Suprapubic skin (tissue), 4 donors: ENCODE measurements around the gene PCCB. TPM values are rescaled to one million over a fixed set of nuclear protein-coding genes. Genes with fewer than 3 reads are reported as not detected.
"Not testable (repeated sequence)": the region's sequence is repeated elsewhere in the genome, so short reads cannot be mapped to it uniquely, and the experiment has no call there.

Source experiments
- DNase-seq, 2 donors: peaks; one replicate each; pipeline ENCODE4 v3.0.0-alpha.2; 2019; ENCODE audit warnings: low spot score in 2 of 2
- H3K27ac ChIP-seq: fragments of 200-600 bp; sonication (generic); one replicate; pipeline ENCODE4 v1.5.1; 2019
- H3K27me3 ChIP-seq: fragments of 200-600 bp; sonication (generic); one replicate; pipeline ENCODE4 v1.5.1; 2019
- H3K36me3 ChIP-seq: fragments of 200-600 bp; sonication (generic); one replicate; pipeline ENCODE4 v1.5.1; 2019
- H3K4me1 ChIP-seq: fragments of 200-600 bp; sonication (generic); one replicate; pipeline ENCODE4 v1.5.1; 2019
- H3K4me3 ChIP-seq: fragments of 200-600 bp; sonication (generic); one replicate; pipeline ENCODE4 v1.5.1; 2019; ENCODE audit warnings: mild to moderate bottlenecking
- H3K9me3 ChIP-seq: fragments of 200-600 bp; sonication (generic); one replicate; pipeline ENCODE4 v1.5.1; 2019
- CTCF ChIP-seq, 2 donors: fragments of 200-600 bp in 1 of 2; fragments of 450-650 bp in 1 of 2; sonication (generic) in 1 of 2; IDR thresholded peaks; one replicate each; pipeline ENCODE4 v1.5.1; 2016 to 2019; ENCODE audit warnings: antibody characterized with exemption in 2 of 2, mild to moderate bottlenecking in 1 of 2, moderate library complexity in 1 of 2
- EP300 ChIP-seq: sonication (generic); formaldehyde crosslinking; IDR thresholded peaks from one replicate; pipeline ENCODE4 v1.6.1; 2017; ENCODE audit warnings: antibody characterized with exemption
- POLR2A ChIP-seq, 2 donors: fragments of 450-650 bp; IDR thresholded peaks; one replicate each; pipeline ENCODE4 v1.6.1; 2017; ENCODE audit warnings: antibody characterized with exemption in 2 of 2, mild to moderate bottlenecking in 2 of 2, moderate library complexity in 2 of 2
- POLR2AphosphoS5 ChIP-seq, 3 donors: sonication (generic); formaldehyde crosslinking; IDR thresholded peaks; one replicate each; pipeline ENCODE4 v1.6.1; 2017; ENCODE audit warnings: antibody characterized with exemption in 3 of 3
- WGBS: methylation state at CpG from one replicate; pipeline ENCODE4 v1.1.5; 2018; 5-methylcytosine and 5-hydroxymethylcytosine counted together
- total RNA-seq, 4 donors: library from RNA; depleted of rRNA; stranded (reverse); fragments of >200 nt; gene quantifications; one replicate each; pipeline ENCODE4 v1.1.0, GENCODE V29; 2016

PCCB gene
- total RNA-seq, 4 donors from 2014 or later: 23.0 to 34.7 (median 28.6) TPM

DNA sequence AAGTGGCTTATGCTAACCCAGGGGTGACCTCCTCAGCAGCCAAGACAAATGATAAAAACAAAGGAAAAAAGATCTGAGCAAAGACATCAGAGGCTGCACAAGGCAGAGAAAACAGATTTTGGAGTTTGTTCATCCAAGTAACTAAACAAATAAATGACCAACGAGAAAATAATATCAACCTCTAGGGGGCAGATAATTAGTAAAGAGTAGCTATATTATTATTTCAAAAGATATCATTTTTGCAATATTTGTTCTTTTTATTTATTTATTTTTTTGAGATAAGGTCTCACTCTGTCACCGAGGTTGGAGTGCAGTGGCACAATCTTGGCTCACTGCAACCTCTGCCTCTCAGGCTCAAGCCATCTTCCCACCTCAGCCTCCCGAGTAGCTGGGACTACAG is 101.8 kb downstream of the PCCB start:
- H3K4me3 ChIP-seq: no peak overlapping the region
- peaks cover 41% of the 10 kb centered on the region for H3K36me3 ChIP-seq
- TF ChIP-seq EP300 (no peak), CTCF (IDR thresholded peaks at IDR 0.05) (no peak)
- H3K9me3 ChIP-seq: no peaks in the 10 kb centered on the region
- WGBS: 86% methylated on average over 3 of the region's 3 CpGs
- no peak for DNase-seq
- no peaks in the 10 kb centered on the region for H3K27me3 ChIP-seq
- H3K4me1 ChIP-seq: no peaks in the 10 kb centered on the region
- no peak overlapping the region for H3K27ac ChIP-seq

DNA sequence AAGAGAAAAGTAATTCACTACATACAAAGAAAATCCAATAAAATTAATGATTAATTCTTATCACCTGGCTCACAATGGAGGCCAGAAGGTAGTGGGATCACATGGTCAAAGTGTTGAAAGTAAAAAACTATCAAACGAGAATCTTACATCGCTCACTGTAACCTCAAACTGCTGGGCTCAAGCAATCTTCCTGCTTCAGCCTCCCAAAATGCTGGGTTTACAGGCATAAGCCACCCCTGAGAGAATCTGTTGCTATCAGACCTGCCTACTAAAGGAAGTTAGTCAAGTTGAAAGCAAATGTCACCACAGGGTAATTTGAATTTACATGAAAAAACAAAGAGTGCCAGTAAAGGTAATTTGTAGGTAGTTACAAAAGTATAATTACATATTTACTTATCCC is 103.3 kb downstream of the PCCB start:
- Histone ChIP-seq H3K27ac (no peak overlapping the region), H3K36me3 (peaks cover 38% of the 10 kb centered on the region), H3K4me3 (no peak overlapping the region), H3K9me3 (no peaks in the 10 kb centered on the region), H3K27me3 (no peaks in the 10 kb centered on the region), H3K4me1 (no peaks in the 10 kb centered on the region)
- DNase-seq: no peak
- no peak for TF ChIP-seq CTCF (IDR thresholded peaks at IDR 0.05)
- no peak for TF ChIP-seq POLR2A (IDR thresholded peaks at IDR 0.05)
- no peak for TF ChIP-seq EP300
- no peak for TF ChIP-seq POLR2AphosphoS5 (IDR thresholded peaks at IDR 0.05)
- WGBS: 85% methylated on average over 2 of the region's 2 CpGs

DNA sequence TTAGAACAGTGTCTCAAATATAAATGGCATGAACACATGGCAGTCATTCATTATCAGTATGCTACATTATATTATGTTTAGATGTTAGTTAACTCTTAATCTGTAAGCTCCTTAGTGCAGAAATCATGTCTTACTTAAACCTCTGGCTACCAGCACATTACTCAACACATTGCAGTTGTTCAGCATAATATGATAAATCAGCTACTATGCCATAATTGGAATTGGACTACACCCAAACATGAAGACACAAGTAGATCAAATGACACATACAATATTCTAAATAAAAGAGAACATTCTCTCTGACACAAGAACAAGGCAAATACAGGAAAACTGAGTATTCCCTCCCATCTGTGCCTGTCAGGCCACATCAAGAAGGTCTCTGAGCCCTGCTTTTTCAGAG is 116.1 kb downstream of the PCCB start:
- no peak overlapping the region for H3K27ac ChIP-seq
- no peak for DNase-seq
- no peaks in the 10 kb centered on the region for H3K9me3 ChIP-seq
- no peaks in the 10 kb centered on the region for H3K27me3 ChIP-seq
- H3K4me1 ChIP-seq: no peaks in the 10 kb centered on the region
- H3K36me3 ChIP-seq: peaks cover 28% of the 10 kb centered on the region
- no peak for TF ChIP-seq EP300
- H3K4me3 ChIP-seq: no peak overlapping the region

DNA sequence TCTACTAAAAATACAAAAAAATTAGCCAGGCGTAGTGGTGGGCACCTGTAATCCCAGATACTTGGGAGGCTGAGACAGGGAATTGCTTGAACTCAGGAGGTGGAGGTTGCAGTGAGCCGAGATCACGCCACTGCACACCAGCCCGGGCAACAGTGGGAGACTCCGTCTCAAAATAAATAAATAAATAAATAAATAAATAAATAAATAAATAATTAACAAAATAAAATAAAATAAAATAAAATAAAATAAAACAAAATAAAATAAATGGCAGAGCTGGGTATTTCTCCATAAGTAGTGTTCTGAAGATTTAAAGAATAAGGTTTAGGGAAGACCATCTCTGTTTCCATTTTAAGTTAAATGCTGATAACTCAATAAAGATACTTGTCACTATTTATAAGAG is 125.7 kb downstream of the PCCB start:
- H3K4me3 ChIP-seq, H3K27me3 ChIP-seq, H3K4me1 ChIP-seq, H3K27ac ChIP-seq, DNase-seq, H3K9me3 ChIP-seq: not testable (repeated sequence)
- peaks cover 25% of the 10 kb centered on the region for H3K36me3 ChIP-seq
- WGBS: 96% methylated on average over 5 of the region's 5 CpGs

- Histone ChIP-seq H3K27me3 (no peaks in the 10 kb centered on the region), H3K4me3 (no peak overlapping the region), H3K9me3 (no peaks in the 10 kb centered on the region), H3K36me3 (peaks cover 25% of the 10 kb centered on the region), H3K27ac (no peak overlapping the region), H3K4me1 (no peaks in the 10 kb centered on the region)
- no peak for DNase-seq
- 73% methylated on average over 2 of the region's 2 CpGs for WGBS
- TF ChIP-seq POLR2A (IDR thresholded peaks at IDR 0.05): no peak
- TF ChIP-seq CTCF (IDR thresholded peaks at IDR 0.05): no peak
- TF ChIP-seq EP300: no peak
- TF ChIP-seq POLR2AphosphoS5 (IDR thresholded peaks at IDR 0.05): no peak
These were observed 127.4 kb downstream of the PCCB start for GRCh38 chr3:136377508-136377907.

GRCh38 chr3:136378011-136378410 is 127.9 kb downstream of the PCCB start:
- Histone ChIP-seq H3K4me3 (no peak overlapping the region), H3K9me3 (no peaks in the 10 kb centered on the region), H3K27ac (no peak overlapping the region), H3K4me1 (no peaks in the 10 kb centered on the region), H3K36me3 (peaks cover 25% of the 10 kb centered on the region), H3K27me3 (no peaks in the 10 kb centered on the region)
- DNase-seq: no peak
- TF ChIP-seq POLR2A (IDR thresholded peaks at IDR 0.05): no peak
- TF ChIP-seq POLR2AphosphoS5 (IDR thresholded peaks at IDR 0.05): no peak
- TF ChIP-seq CTCF (IDR thresholded peaks at IDR 0.05): no peak
- no peak for TF ChIP-seq EP300
- WGBS: 54% methylated on average over 1 of the region's 1 CpG

Other genes starting within 250 kb of the PCCB start
- 10 to 100 TPM; 25.4 to 71.1 (median 44.0) TPM for gene MSL2, start 54.0 kb upstream of the PCCB start, total RNA-seq